Panc1 (cell line): ENCODE measurements around the gene E2F8. TPM values are rescaled to one million over a fixed set of nuclear protein-coding genes. Genes with fewer than 3 reads are reported as not detected.

Experiments
- ATAC-seq: fragments of 200-7000 bp; cut with Tn5 transposase; 2 replicates; pipeline ENCODE4 v1.9.1; 2020; ENCODE audit warnings: mild to moderate bottlenecking, moderate library complexity
- BruUV-seq: library from RNA; stranded (reverse); fragments of 400-500 nt; replicated peaks from 2 replicates; lab custom pipeline; 2021; lab: Mats Ljungman, UMichigan
- CTCF ChIA-PET: fragments of 300-600 bp; sonication (Branson Sonifier 250); formaldehyde crosslinking; loops from one replicate; lab custom pipeline; 2022; ENCODE audit warnings: antibody characterized with exemption; lab: Charles Lee
- POLR2A ChIA-PET: fragments of 300-600 bp; sonication (Branson Sonifier 250); formaldehyde crosslinking; loops from one replicate; lab custom pipeline; 2022; ENCODE audit warnings: antibody characterized with exemption; lab: Charles Lee
- DNase-seq: peaks from one replicate; pipeline ENCODE4 v3.0.0-alpha.2; 2010; ENCODE audit warnings: low read depth, low spot score
- H3K27ac ChIP-seq: 2 replicates; pipeline ENCODE4 v1.5.1; 2011; ENCODE audit warnings: mild to moderate bottlenecking, low read length, inconsistent platforms
- H3K27me3 ChIP-seq: fragments of 200-500 bp; sonication (Bioruptor generic); 2 replicates; pipeline ENCODE4 v1.6.0; 2014; ENCODE audit warnings: low read length, inconsistent platforms; ENCODE audit not compliant: control insufficient read depth, insufficient read depth
- H3K36me3 ChIP-seq: fragments of 200-500 bp; sonication (Bioruptor generic); 2 replicates; pipeline ENCODE4 v1.5.1; 2014; ENCODE audit warnings: inconsistent platforms, mild to moderate bottlenecking, low read length, moderate library complexity; ENCODE audit not compliant: control insufficient read depth, insufficient read depth
- H3K4me1 ChIP-seq: 2 replicates; pipeline ENCODE4 v1.5.1; 2011; ENCODE audit warnings: inconsistent platforms, mild to moderate bottlenecking, low read length, moderate library complexity; ENCODE audit not compliant: control insufficient read depth, insufficient read depth
- H3K4me3 ChIP-seq, 2 experiments: 2 replicates each; pipeline ENCODE4 v1.5.1; 2011 to 2012; ENCODE audit warnings: low read depth in 2 of 2, low read length in 2 of 2, mild to moderate bottlenecking in 2 of 2, inconsistent platforms in 1 of 2, moderate library complexity in 1 of 2
- H3K9me3 ChIP-seq: fragments of 200-500 bp; sonication (Bioruptor generic); 2 replicates; pipeline ENCODE4 v1.5.1; 2014; ENCODE audit warnings: low read depth, mild to moderate bottlenecking, inconsistent platforms, low read length, moderate library complexity; ENCODE audit not compliant: control insufficient read depth, insufficient read depth
- POLR2AphosphoS5 ChIP-seq: IDR thresholded peaks from 2 replicates; pipeline ENCODE4 v1.6.1; 2012; ENCODE audit warnings: mild to moderate bottlenecking, low read depth, low read length, moderate library complexity
- SIN3A ChIP-seq: IDR thresholded peaks from 2 replicates; pipeline ENCODE4 v1.6.1; 2012; ENCODE audit warnings: low read depth, mild to moderate bottlenecking, low read length, moderate library complexity, borderline replicate concordance; ENCODE audit not compliant: insufficient read depth
- TCF7L2 ChIP-seq: IDR thresholded peaks from 2 replicates; pipeline ENCODE4 v1.6.1; 2011; ENCODE audit warnings: mild to moderate bottlenecking, low read depth, low read length, inconsistent platforms
- in situ Hi-C: cut with HindIII; loops from 2 replicates; pipeline ENCODE4 v1.10.0; 2016; ENCODE audit warnings: low sequenced_read_pairs, low pct_unique_long_range_greater_than_20kb
- intact Hi-C: fragments of 100-400 bp; cut with micrococcal nuclease; formaldehyde crosslinking; loops from one replicate; pipeline ENCODE4 v1.10.0; 2022; ENCODE audit not compliant: unreplicated experiment
- total RNA-seq: library from RNA; stranded (reverse); gene quantifications from one replicate; pipeline ENCODE4 v1.2.1, GENCODE V29; 2021; ENCODE audit not compliant: unreplicated experiment
- TF ChIP-seq, protein P1 (sequence below): fragments of 450-650 bp; IDR thresholded peaks from 2 replicates; pipeline ENCODE4 v1.5.1; 2017; ENCODE audit warnings: mild to moderate bottlenecking
- TF ChIP-seq, protein P2 (sequence below), 2 experiments: IDR thresholded peaks; 2 replicates each; pipeline ENCODE4 v1.6.1; 2011 to 2012; ENCODE audit warnings: low read depth in 2 of 2, control low read depth in 1 of 2, low read length in 1 of 2, mild to moderate bottlenecking in 1 of 2, moderate library complexity in 1 of 2; ENCODE audit not compliant: insufficient read depth in 1 of 2

Gene E2F8
- total RNA-seq, 1 experiment from 2014 or later, result 14.2 TPM

DNA sequence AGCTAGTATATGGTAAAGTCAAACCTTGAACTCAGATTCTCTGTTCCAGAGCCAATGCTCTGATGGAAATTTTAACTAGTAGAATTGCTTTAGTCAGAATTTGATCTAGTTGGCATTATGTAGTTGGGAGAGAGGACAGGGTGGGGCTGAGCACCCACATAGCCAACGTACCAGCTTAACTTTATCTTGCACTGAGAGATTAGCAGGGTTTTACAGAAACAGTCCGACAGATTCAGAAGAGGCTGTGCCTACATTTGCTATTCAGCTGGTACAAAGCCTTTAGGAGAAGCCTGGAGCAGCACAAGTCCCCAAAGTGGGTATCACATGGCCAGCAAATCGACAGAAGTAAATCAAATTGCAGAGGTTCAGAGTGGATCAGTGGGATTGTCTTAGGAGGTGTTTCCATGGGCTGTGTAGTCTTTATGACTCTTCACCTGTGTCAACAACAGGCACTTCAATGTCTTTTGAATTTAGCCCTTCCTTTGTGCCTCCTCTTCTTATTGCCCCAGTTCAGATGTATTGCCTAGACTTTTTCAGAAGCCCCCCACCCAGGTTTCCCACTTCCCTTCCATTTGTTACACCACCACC is 31.7 kb downstream of the E2F8 start:
- Histone ChIP-seq H3K27me3 (peaks cover 5% of the 10 kb centered on the region; the same call in 1 of the 2 replicates), H3K27ac (no peak overlapping the region), H3K4me3 (no peak overlapping the region), H3K9me3 (no peaks in the 10 kb centered on the region), H3K36me3 (no peaks in the 10 kb centered on the region), H3K4me1 (no peaks in the 10 kb centered on the region)
- no peak for ATAC-seq
- POLR2A ChIA-PET, result no interaction called here
- intact Hi-C loops (no loop called here), in situ Hi-C loops (no loop called here)
- CTCF ChIA-PET, result no interaction called here
- no peak for DNase-seq
- TF ChIP-seq, protein P1, sequence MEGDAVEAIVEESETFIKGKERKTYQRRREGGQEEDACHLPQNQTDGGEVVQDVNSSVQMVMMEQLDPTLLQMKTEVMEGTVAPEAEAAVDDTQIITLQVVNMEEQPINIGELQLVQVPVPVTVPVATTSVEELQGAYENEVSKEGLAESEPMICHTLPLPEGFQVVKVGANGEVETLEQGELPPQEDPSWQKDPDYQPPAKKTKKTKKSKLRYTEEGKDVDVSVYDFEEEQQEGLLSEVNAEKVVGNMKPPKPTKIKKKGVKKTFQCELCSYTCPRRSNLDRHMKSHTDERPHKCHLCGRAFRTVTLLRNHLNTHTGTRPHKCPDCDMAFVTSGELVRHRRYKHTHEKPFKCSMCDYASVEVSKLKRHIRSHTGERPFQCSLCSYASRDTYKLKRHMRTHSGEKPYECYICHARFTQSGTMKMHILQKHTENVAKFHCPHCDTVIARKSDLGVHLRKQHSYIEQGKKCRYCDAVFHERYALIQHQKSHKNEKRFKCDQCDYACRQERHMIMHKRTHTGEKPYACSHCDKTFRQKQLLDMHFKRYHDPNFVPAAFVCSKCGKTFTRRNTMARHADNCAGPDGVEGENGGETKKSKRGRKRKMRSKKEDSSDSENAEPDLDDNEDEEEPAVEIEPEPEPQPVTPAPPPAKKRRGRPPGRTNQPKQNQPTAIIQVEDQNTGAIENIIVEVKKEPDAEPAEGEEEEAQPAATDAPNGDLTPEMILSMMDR, result no peak
- TF ChIP-seq SIN3A, result no peak
- TF ChIP-seq, protein P2, sequence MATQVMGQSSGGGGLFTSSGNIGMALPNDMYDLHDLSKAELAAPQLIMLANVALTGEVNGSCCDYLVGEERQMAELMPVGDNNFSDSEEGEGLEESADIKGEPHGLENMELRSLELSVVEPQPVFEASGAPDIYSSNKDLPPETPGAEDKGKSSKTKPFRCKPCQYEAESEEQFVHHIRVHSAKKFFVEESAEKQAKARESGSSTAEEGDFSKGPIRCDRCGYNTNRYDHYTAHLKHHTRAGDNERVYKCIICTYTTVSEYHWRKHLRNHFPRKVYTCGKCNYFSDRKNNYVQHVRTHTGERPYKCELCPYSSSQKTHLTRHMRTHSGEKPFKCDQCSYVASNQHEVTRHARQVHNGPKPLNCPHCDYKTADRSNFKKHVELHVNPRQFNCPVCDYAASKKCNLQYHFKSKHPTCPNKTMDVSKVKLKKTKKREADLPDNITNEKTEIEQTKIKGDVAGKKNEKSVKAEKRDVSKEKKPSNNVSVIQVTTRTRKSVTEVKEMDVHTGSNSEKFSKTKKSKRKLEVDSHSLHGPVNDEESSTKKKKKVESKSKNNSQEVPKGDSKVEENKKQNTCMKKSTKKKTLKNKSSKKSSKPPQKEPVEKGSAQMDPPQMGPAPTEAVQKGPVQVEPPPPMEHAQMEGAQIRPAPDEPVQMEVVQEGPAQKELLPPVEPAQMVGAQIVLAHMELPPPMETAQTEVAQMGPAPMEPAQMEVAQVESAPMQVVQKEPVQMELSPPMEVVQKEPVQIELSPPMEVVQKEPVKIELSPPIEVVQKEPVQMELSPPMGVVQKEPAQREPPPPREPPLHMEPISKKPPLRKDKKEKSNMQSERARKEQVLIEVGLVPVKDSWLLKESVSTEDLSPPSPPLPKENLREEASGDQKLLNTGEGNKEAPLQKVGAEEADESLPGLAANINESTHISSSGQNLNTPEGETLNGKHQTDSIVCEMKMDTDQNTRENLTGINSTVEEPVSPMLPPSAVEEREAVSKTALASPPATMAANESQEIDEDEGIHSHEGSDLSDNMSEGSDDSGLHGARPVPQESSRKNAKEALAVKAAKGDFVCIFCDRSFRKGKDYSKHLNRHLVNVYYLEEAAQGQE (IDR thresholded peaks at IDR 0.05; ENCODE audit: insufficient read depth in 1 of 2, low read depth in 2 of 2, low read length in 1 of 2), result no peak
- TF ChIP-seq TCF7L2, result no peak
- TF ChIP-seq POLR2AphosphoS5, result no peak
- no TSS peak for BruUV-seq

DNA sequence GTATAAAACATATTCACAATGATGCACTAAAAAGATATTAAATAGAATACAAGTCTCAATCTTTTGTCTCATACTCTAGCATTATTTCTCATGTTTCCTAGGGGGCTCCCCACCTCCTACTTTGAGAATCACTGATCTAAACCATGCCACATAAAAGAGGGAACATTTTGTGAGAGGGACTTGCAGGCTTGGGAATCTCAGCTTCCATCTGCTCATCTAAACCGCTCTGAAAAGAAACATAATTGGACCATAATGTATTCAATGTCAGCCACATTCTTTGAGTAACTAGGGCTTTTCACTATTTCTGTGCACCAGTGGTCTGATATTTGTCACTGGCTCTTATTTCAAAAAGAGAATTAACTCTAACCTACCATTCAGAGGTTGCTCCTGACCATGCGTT is 32.6 kb downstream of the E2F8 start:
- CTCF ChIA-PET, result no interaction called here
- no peak for ATAC-seq
- in situ Hi-C loops (no loop called here), intact Hi-C loops (no loop called here)
- DNase-seq, result no peak
- POLR2A ChIA-PET, result no interaction called here
- H3K9me3 ChIP-seq, result no peaks in the 10 kb centered on the region
- H3K27me3 ChIP-seq, result peaks cover 5% of the 10 kb centered on the region; the same call in 1 of the 2 replicates
- BruUV-seq, result no TSS peak
- TF ChIP-seq TCF7L2 (no peak), POLR2AphosphoS5 (no peak), SIN3A (no peak)
- TF ChIP-seq, protein P1, result no peak
- TF ChIP-seq, protein P2 (IDR thresholded peaks at IDR 0.05; ENCODE audit: insufficient read depth in 1 of 2, low read depth in 2 of 2, low read length in 1 of 2), result no peak
- H3K4me3 ChIP-seq, result no peak overlapping the region
- H3K4me1 ChIP-seq, result no peaks in the 10 kb centered on the region
- no peaks in the 10 kb centered on the region for H3K36me3 ChIP-seq
- no peak overlapping the region for H3K27ac ChIP-seq
